Mucosa of gallbladder (tissue), 1 donor: ENCODE data around the gene SMAD5. TPM values are rescaled to one million over a fixed set of nuclear protein-coding genes. Genes with fewer than 3 reads are reported as not detected.
A peak's percentile ranks its signal among the peaks of the same experiment; 100 is the strongest.

Source experiments
- DNase-seq: peaks from one replicate; pipeline ENCODE4 v3.0.0-alpha.2; 2020; ENCODE audit warnings: low spot score
- total RNA-seq: library from RNA; stranded (reverse); gene quantifications from one replicate; pipeline ENCODE4 v1.2.1, GENCODE V29; 2021
- donor health status: DM: no; HTN: no; CAD: no.

Gene SMAD5
- total RNA-seq: 65.6 TPM

DNA sequence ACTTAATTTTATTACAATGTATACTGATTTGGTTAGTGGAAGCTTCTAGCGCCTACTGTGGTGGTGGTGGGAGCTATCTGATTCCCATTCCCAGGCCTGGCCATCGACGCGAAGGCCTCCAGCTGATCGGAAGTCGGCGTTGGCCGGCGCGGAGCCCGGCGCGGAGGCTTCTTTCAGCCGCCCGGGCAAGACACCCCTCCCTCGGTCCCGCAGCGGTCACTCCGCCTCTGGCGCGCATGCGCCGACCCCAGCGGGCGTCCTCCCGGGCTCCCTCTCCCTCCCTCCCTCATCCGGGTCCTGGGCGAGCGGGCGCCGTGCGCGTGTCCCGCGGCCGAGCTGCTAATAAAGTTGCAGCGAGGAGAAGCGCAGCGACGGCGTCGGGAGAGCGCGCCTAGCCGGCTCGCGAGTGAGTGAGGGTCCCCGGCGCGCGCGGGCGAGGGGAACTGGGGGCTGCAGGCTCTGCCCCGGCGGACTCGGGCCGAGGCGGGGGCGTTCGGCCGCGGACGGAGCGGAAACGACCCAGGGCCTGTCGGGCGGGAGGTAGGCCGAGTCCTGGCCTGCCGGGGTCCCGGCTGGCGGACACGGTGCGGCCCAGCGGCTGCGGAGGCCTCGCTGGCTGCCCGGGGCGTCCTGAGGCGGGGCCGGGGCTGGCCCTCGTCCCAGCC is at the start of gene SMAD5:
Gene SMAD5 (plus strand): TSS at position 289 of the 665 bp plus-strand sequence. CDS start 20,916 bp downstream, outside the sequence.
- peak; percentile 94 for DNase-seq

DNA sequence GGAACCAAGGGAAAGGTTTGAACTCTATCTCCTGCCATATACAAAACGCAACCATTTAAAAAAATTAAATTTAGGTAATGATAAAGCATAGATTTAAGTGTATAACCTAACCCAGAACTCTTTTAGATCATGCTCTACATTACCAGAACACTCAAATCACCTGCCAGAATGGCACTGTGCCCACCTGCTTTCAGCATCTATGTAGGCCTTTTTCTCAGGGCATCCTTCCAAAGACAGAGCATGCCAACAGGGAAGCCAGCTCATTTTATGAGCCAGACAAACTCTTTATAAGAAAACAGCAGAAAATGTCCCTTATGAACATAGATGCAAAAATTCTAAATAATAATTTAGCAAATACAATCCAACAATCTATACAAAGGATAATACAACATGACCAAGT is 47.9 kb upstream of the SMAD5 start:
- peak; percentile 45 for DNase-seq

DNA sequence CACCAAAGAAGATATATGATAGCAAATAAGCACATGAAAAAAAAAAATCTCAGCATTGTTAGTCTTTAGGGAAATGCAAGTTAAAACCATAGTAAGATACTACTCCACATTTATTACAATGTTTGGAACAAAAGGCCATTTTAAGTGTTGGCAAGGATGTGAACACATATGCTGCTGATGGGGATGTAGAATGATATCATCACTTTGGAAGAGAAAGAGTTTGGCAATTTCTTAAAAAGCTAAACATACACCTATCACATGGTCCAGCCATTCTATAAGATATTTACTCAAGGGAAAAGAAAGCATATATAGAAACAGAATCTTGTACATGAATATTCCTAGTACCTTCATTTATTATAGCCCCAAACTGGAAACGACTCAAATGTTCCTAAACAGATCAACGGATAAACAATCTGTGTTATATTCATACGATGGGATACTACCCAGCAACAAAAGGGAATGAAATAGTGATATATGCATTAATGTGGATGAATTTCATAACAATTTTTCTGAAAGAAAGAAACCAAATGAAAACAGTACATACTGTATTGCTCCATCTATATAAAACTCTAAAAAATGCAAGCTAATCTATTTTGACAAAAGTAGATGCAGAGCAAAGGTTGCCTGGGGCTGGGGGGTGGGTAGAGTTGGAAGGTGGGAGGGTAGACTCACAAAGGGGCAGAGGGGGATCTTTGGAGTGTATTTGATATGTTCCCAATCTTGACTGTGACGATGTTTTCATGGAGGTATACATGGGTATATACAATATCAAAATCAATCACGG is 45.7 kb upstream of the SMAD5 start:
- DNase-seq: no peak

DNA sequence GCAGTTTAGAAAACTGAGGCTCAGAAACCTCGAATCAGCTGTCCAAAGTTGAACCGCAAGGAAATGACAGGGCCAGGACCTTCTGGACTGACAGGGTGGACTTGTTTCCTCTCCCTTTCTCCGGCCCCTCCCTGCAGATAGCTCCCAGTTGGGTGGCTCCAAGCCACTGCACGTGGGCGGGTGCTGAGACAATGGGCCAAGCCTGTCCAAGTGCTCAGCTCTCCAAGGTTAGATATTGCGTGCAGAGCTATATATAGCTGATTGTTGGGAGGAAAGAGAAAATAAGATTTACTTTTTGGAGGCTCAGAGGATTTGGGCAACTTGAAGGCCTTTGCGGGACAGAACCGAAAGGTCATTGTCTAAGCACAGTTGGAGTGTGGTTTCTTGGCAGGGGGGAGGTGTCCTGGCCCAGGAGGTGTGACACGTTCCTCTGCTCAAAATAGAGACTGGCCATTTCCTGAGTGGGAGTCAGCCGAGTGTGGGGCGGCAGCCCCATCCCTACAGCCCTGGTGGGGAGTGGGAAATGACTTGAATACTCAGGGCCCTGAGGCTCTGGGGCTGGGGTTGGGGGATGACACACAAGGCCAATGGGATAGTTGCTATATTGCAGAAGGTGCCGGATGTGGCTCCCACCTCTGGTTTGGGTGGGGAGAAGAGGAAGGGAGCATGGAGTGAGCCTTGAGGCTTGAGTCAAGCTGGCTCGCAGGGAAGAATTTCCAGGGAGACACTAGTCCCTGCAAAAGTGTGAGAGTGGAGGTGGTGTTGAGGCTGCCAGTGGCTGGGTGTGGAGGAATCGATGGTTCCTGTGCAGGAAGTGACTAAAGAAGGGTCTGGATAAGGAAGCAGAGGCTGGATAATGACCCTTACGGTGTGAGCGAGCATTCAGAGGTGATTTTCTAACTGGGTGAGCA is 44.4 kb upstream of the SMAD5 start:
- peak; percentile 86 for DNase-seq

DNA sequence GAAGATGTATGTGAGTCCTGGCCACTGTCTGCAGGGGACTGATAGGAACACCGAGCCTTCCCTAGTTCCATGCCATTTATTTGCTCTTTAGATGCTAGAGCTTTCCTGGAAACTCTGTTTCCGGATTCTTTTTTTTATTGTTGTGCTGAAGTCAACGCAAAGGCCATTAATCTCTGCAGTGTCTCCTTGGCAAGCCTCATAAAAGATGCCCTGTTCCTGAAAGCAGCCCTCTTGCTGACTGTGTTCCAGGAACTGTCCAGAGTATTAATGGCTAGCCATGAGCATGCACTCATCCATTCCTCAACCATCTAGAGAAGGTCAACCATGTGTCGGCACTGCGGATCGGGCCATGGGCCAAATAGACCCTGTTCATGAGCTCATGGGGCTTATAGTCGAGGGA is 42.9 kb upstream of the SMAD5 start:
- DNase-seq: no peak

DNA sequence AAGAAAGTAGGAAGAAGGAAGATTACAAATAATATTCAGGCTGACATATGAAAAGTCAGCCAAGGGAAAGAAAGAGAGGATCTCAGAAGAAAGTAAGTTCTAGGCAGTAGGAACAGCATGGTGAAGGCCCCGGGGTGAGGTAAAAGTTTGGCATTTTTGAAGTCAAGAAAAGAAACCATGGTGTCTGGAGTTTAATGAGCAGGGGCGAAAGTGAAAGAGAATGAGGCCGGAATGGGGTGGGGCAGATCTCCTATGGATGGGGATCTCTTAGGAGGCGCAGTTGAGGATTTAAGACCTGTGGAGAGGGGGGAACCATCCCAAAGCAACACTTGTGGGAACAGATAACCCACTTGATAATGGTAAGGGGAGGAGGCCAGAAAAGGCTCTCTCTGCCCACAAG is 42.3 kb upstream of the SMAD5 start:
- no peak for DNase-seq

DNA sequence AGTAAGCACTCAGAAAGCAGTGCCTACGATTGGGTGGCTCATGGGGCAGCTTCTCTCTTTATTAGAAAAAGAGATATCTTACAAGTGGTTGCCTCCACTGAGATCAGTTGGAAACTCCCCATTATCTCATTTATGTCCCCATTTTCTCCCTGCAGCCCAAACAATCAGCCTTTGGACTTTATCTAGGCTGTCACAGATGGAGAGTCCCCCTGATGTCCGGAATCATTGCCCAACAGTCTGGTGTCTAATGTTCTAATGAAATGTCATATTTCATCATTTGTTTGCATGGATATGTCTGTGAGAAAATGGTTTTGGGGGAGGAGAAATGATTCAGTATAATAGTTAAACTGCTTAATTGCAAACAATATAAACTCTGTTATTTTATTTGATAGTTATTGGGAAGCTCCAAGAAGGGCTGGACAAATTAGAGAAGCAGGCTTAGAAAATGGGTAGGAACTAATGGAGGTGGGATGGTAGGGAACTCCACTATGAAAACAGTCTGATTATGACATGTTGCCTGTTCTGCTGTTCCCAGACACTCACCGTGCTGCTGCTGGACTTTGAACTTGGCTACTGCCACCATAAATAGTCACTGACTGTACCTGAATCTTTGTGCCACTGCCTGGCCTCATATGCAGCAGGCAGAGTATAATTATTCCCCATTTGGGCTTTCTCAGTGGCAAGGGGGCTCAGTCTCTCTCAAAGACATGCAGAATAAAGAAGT is 38.3 kb upstream of the SMAD5 start:
- peak; percentile 52 for DNase-seq

DNA sequence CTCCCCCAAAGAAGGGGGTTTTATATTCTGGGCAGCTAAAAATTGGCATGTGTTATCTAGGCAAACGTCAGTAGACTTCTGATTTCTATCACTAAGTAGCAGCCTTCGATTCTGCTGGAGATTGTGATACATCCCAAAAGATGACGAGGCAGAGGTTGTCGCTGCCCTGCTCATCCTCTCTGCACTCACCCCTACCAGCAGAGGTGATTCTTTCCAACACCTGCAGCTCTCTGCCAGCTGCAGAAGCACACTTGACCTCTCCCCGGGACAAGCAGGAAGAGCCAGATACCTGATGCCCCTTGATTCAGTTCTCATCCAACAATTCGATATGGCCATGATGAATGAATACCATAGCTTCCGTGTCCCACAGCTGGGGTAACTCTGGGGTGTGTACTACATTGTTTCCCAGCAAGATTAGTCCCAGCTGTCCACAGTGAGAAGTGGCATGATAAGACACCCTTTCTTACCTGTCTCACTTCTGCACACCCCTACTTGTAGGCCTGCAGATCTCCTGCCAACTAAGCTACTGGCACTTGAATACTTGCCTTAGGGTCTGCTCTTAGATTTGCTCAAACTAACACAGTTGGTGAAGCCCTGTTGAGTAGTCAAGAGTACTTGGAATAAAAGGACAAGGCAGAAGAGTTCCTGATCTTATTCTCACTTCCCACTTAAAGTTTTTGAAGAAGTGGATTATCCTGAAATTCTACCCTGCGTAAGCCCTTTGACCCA is 37.6 kb upstream of the SMAD5 start:
- peak; percentile 23 for DNase-seq

DNA sequence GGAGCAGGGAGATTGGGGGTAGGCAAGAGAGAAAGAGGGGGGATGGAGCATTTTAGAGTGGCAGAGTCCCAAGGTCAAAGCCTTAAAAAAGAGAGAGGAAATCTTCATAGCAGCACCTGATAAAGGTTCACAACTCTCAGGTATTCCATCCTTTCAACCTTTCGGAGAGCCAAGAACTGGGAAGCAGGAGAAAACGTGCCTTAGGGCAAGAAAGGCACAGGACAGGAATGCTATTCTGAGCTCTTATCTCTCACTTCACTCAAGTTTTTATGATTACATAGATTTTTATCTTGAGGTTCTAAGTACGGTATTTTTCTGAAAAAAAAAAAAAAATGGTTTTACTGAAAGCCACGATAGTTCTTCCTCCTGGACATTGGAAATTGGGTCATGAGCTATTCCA is 34.5 kb upstream of the SMAD5 start:
- no peak for DNase-seq

DNA sequence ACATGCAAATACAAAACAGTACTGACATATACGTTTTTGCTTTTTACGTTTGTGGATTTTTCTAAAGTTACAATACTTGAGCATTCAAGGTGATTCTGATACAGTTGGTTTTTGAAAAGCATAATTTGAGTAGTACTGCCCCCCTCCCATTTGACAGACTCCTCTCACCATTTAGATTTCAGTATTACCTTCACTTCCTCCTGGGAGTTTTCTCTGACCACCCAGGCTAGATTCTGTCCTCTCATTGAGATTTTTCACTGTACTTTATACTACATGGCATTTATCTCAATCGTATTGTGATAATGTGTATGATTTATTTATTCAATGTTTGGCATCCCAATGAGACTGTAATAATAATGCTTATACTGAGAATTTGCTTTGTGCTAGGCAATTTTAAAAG is 32.8 kb upstream of the SMAD5 start:
- no peak for DNase-seq

DNA sequence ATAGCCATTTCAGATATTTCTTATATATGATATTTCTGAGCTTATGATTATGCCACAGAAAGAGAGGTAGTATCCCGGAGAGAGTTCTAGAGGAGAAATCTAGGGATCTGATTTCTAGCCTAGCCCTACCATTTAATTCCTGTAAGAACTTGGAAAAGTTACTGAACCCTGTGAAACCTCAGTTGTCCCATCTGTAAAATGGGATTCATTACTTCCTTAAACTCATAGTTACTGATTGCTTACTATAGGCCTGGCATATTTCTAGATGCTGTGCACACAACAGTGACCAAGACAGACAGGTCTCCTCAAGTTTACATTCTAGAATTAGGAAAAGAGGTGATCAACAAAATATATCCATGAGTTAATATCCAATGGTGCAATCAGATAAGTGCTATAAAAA is 30.8 kb upstream of the SMAD5 start:
- DNase-seq: no peak

DNA sequence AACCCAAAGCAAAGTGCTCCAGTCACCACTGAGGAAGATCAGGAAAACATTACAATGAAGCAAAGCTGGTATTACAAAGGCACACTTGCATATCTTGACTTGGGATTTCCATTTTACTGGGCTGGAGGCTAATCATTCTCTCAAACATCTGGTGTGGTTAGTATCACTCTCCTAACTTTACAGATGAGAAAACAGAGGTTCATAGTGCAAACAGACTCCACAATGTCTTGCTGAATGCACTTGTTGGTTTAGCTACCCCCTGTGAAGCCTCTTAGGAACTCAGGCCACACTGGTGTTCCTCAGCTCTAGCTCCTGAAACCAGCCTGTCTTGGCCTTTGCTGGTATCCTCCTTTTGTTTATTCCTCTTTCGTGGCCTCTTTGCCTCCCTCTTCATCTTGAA is 29.5 kb upstream of the SMAD5 start:
- no peak for DNase-seq

DNA sequence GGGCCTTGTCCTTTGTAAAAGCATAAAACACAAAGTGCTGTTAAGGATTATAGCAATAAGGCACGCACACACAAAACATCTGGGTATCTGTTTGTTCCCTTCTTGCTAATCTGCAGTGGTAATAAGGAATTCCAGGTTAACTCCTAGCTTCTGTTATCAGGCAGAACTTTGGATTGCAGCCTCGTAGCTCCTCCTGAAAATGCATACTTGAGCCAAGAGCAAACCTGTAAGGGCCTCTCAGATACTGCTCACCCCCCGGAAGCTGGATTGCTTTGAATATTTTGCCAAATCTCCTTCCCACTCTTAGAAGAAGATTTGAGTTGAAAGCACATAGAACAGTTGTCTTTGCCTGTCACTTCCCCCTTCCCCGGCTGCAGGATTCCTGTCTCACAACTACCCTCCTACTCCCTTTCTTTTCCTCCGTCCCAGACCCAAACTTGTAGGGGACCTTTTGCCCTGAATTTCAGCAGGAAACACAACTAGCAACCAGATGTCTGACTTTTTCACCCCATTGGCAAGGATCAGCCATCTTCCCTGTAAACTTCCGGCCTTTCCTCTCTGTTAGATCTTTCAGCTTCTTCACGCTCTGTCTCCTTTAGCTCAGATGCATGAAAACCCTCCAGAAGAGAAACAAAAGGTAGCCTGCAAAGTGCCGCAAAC is 28.2 kb upstream of the SMAD5 start:
- DNase-seq: no peak

DNA sequence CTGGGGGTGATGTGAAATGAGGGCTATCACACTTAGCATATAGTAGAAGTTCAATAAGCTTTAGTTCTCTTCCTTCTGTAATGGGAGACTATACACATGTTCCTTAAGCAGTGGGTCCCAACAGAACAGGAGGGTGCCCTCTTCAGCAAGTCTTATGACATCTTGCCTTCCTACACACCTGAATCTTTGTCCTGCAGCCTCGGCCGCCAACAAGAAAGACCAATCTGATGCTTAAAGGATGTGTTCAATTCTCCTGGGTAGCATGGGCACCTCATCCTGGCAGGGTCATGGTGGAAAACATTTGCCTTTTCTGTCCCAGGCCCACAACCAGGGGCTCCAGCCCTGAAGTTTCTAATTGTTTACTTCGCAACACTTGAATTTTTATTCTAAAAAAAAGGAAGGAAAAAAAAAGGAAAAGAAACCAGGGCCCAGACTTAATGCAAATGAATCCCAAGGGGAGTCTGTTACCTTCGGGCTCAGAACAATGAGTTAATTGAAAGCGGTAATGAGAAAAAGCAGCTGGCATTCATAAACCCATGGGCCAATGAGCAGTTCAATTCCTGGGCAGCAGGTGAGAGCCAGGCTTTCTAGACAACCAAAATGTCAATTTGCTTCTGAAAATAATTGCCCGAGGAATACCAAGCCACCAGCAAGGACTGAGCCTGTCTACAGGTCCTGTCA is 26.2 kb upstream of the SMAD5 start:
- no peak for DNase-seq

DNA sequence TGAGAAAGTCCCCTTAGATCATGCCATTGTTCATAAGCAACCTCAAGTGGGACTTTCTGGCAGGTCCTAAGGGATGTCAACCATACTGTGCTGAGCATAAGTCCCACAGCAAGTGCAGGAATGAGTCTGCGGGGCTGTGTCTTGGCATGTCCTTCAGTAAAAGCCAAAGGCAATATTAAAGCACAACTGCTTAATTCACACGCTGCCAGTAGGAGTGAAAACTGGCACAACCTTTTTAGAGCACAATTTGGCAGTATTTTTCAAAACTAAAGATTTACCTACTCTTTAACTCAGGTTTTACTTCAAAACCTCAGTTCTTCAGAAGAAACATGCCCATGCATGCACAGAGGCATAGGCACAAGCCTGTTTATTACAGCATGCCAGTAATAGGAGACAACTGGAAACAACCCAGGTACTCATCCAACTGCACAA is 24.4 kb upstream of the SMAD5 start:
- DNase-seq: no peak

DNA sequence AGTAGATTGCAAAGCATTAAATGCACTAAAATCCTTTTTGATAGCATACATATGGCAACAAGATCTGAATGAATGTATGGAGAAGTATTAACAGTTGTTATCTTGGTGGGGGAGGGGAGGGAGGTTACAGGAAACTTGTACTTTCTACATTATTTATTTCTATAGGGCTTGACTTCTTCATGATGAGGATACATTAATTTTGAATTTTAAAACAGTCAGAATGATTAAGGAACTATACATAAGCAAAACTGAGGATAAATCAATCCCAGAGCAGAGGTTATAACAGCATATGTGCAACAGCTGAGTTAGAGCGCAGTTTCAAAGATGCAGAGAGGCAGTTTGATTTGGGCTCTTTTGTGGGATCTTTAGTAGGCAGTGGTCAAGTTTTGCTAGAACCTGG is 23.9 kb upstream of the SMAD5 start:
- DNase-seq: no peak

DNA sequence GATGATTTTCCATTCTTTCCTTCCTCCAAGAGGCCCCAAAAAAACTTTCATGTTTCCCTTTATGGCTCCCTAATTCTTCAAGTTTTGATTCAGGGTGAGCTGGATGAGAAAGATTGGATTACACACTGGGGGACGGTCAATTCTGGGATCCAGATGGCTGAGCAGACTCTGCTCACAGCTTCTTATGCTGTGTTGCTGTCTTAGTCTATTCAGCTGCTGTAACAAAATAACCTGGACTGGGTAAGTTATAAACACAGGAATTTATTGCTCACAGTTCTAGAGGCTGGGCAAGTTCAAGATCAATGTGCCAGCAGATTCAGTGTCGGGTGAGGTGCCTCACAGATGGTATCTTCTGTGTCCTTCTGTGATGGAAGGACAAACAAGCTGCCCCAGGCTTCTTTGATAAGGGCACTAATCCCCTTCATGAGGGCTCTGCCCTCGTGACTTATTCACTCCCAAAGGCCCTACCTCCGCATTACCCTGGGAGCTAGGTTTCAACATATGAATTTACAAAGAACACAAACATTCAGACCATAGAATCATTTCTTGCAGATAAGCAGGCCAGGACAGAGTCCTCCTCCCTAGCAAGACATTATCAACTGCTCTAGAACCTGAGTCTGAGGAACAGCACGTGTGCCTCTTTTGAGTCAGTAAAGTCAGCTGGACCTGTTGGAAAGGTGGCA is 23.1 kb upstream of the SMAD5 start:
- DNase-seq: no peak

DNA sequence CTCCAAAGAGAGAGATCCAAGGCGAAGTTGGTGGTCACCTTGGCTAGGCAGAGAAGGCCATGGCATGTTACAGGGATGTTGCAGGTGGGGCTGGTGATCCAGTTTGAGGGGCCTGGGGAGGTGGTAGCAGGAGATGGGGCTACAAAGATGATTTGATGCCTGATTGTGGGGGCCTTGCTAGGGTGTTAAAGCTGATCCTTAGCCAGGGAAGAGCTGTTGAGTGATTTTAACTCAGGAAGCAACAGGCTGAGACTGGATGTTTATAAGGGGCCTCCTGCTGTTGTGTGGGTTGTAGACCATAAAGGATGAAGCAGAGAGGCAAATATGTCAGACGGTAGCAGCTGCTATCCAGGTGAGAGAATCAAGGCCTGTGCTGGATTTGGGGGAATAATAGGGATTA is 19.0 kb upstream of the SMAD5 start:
- DNase-seq: no peak

DNA sequence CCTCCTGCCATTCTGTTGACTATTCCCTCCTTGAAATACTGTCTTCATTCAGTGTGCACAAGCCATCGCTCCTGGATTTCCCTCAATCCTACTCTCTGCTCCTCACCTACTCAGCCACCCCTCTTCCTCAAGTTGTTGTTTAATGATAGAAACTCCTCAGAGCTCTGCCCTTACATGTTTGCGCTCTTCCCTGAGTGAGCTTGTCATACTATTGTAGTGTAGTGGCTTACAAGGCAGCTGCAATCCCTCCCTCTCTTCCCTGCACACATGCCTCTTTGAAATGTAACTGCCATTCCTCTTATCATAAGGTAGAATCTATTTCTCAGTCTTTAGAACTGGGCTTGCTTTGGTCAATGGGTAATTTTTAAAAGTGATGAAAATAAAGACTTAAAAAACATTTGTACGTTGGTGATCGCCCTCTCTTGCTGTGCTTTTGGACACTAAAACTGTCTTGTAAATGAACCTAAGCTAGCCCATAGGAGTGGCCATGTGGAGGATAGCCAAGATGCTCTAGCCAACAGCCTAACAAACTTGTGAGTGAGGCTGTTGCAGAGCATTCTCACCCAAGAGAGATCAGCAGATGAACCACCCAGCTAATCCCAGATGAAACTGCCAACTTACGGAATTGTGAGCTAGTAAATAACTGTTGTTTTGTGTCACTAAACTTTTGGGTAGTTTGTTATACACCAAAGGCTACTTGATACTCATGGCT is 18.1 kb upstream of the SMAD5 start:
- no peak for DNase-seq
